KMS-11 (cell line): ENCODE measurements around the gene BMP8B.

Source experiments
- H2AFZ ChIP-seq: fragments of 200-600 bp; sonication (generic); 2 replicates; pipeline ENCODE4 v1.6.1; 2016; ENCODE audit warnings: antibody characterized with exemption, mixed run types, low read depth
- H3K27ac ChIP-seq: fragments of 200-600 bp; sonication (generic); 2 replicates; pipeline ENCODE4 v1.6.1; 2016; ENCODE audit warnings: mild to moderate bottlenecking, mixed run types
- H3K27me3 ChIP-seq: fragments of 200-600 bp; sonication (generic); 2 replicates; pipeline ENCODE4 v1.6.1; 2017; ENCODE audit warnings: mild to moderate bottlenecking, low read depth, mixed run types, moderate library complexity; ENCODE audit not compliant: insufficient read depth
- H3K36me3 ChIP-seq: fragments of 200-600 bp; sonication (generic); 2 replicates; pipeline ENCODE4 v1.6.1; 2017; ENCODE audit warnings: mild to moderate bottlenecking, mixed run types; ENCODE audit not compliant: insufficient read depth
- H3K4me1 ChIP-seq: fragments of 200-600 bp; sonication (generic); 2 replicates; pipeline ENCODE4 v1.6.1; 2016; ENCODE audit warnings: mild to moderate bottlenecking, low read depth, mixed run types; ENCODE audit not compliant: poor library complexity, severe bottlenecking
- H3K4me2 ChIP-seq: fragments of 200-600 bp; sonication (generic); 2 replicates; pipeline ENCODE4 v1.7.0; 2016; ENCODE audit warnings: mild to moderate bottlenecking, mixed run types
- H3K4me3 ChIP-seq: fragments of 200-600 bp; sonication (generic); IDR thresholded peaks from 2 replicates; pipeline ENCODE4 v1.6.1; 2017; ENCODE audit warnings: low read depth, low read length, mixed read lengths; ENCODE audit not compliant: insufficient read depth
- H3K79me2 ChIP-seq: fragments of 200-600 bp; sonication (generic); 2 replicates; pipeline ENCODE4 v1.6.1; 2016; ENCODE audit warnings: low read depth, mixed run types; ENCODE audit not compliant: insufficient read depth
- H3K9ac ChIP-seq: fragments of 200-600 bp; sonication (generic); 2 replicates; pipeline ENCODE4 v1.6.1; 2016; ENCODE audit warnings: mild to moderate bottlenecking, mixed run types
- H4K20me1 ChIP-seq: fragments of 200-600 bp; sonication (generic); 2 replicates; pipeline ENCODE4 v1.6.1; 2016; ENCODE audit warnings: mild to moderate bottlenecking, mixed run types; ENCODE audit not compliant: insufficient read depth
- CTCF ChIP-seq: fragments of 200-600 bp; sonication (generic); conservative IDR thresholded peaks from 2 replicates; pipeline ENCODE4 v1.6.1; 2017; ENCODE audit warnings: low read depth, mild to moderate bottlenecking, antibody characterized with exemption, low read length, moderate library complexity, mixed read lengths

The BMP8B gene

GRCh38 chr1:39833621-39834385 lies 45.1 kb upstream of the BMP8B start:
- no peak overlapping the region for H3K4me2 ChIP-seq
- no peak overlapping the region for H3K27ac ChIP-seq
- H3K4me3 ChIP-seq = no peak overlapping the region
- H2AFZ ChIP-seq = no peak overlapping the region
- H3K27me3 ChIP-seq = no peaks in the 10 kb centered on the region
- no peaks in the 10 kb centered on the region for H3K36me3 ChIP-seq
- H3K9ac ChIP-seq = no peak overlapping the region
- TF ChIP-seq CTCF = no peak
- H3K4me1 ChIP-seq = no peaks in the 10 kb centered on the region
- no peaks in the 10 kb centered on the region for H3K79me2 ChIP-seq
- no peaks in the 10 kb centered on the region for H4K20me1 ChIP-seq

- no peak overlapping the region for H3K4me3 ChIP-seq
- no peak for TF ChIP-seq CTCF
- no peaks in the 10 kb centered on the region for H3K27me3 ChIP-seq
- H3K9ac ChIP-seq = no peak overlapping the region
- no peak overlapping the region for H3K27ac ChIP-seq
- no peaks in the 10 kb centered on the region for H4K20me1 ChIP-seq
- no peak overlapping the region for H2AFZ ChIP-seq
- H3K79me2 ChIP-seq = no peaks in the 10 kb centered on the region
- no peaks in the 10 kb centered on the region for H3K4me1 ChIP-seq
- H3K4me2 ChIP-seq = no peak overlapping the region
- no peaks in the 10 kb centered on the region for H3K36me3 ChIP-seq
These were observed 44.5 kb upstream of the BMP8B start for GRCh38 chr1:39833121-39833520.

GRCh38 chr1:39832294-39832693 lies 43.6 kb upstream of the BMP8B start:
- no peak overlapping the region for H3K4me2 ChIP-seq
- no peak for TF ChIP-seq CTCF
- H3K27ac ChIP-seq = no peak overlapping the region

GRCh38 chr1:39829791-39830533 lies 41.3 kb upstream of the BMP8B start:
- H3K27ac ChIP-seq = no peak overlapping the region
- no peak for TF ChIP-seq CTCF
- H3K27me3 ChIP-seq = no peaks in the 10 kb centered on the region
- no peak overlapping the region for H3K4me3 ChIP-seq
- no peaks in the 10 kb centered on the region for H3K36me3 ChIP-seq
- no peaks in the 10 kb centered on the region for H3K4me1 ChIP-seq
- no peak overlapping the region for H2AFZ ChIP-seq
- H3K4me2 ChIP-seq = no peak overlapping the region
- H3K9ac ChIP-seq = no peak overlapping the region
- no peaks in the 10 kb centered on the region for H4K20me1 ChIP-seq
- H3K79me2 ChIP-seq = no peaks in the 10 kb centered on the region

More at GRCh38 chr1:39832294-39832693, 43.6 kb upstream of the BMP8B start:
- no peak overlapping the region for H3K4me3 ChIP-seq
- no peak overlapping the region for H2AFZ ChIP-seq
- H3K79me2 ChIP-seq = no peaks in the 10 kb centered on the region
- H3K27me3 ChIP-seq = no peaks in the 10 kb centered on the region
- H3K4me1 ChIP-seq = no peaks in the 10 kb centered on the region
- no peak overlapping the region for H3K9ac ChIP-seq
- no peaks in the 10 kb centered on the region for H3K36me3 ChIP-seq
- H4K20me1 ChIP-seq = no peaks in the 10 kb centered on the region
